Superior temporal gyrus (tissue), 1 donor: ENCODE results near the gene IGSF21.

Experiments used
- DNase-seq: peaks from one replicate; pipeline ENCODE4 v3.0.0-alpha.2; 2016; ENCODE audit errors: extremely low spot score

IGSF21 gene

GRCh38 chr1:18175530-18176377 lies 68.2 kb downstream of the IGSF21 start:
- DNase-seq = no peak

GRCh38 chr1:18176619-18177018 lies 69.0 kb downstream of the IGSF21 start:
- no peak for DNase-seq

- no peak for DNase-seq
These were observed 70.5 kb downstream of the IGSF21 start for GRCh38 chr1:18178111-18178510.

GRCh38 chr1:18179009-18179408 lies 71.4 kb downstream of the IGSF21 start:
- no peak for DNase-seq

DNA sequence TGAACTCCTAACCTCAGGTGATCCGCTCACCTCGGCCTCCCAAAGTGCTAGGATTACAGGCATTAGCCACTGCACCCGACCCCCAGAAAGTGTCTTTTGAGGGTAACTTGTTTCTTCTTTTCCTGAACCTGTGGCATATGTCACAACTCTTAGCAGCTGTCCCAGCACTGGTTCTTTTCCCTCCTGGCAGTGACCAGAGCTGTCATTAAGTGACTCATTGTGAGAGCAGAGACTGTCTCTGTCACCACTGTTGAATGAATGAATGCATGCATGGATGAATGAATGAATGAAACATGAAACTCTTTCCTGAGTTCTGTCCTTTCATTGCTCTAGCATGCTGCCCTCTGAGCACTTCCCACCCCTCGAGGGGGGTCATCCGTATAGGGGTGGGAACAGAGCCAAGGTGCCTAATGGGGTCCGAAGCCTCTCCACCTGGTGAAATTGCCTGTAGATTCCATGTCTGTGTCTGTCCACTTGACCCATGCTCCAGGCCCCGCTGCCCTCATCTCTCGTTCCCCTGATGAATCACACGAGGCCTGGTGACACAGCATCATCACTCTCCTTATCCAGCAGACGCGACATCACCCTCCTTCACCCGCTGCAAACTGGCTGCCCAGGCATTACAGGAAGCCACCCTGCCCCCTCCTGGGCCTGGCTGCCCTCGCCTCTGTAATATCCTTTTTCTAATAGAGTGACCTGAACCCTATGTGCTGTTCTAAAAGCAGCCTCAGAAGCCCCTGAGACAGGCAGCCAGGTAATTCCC lies 75.0 kb downstream of the IGSF21 start:
- DNase-seq = no peak

DNA sequence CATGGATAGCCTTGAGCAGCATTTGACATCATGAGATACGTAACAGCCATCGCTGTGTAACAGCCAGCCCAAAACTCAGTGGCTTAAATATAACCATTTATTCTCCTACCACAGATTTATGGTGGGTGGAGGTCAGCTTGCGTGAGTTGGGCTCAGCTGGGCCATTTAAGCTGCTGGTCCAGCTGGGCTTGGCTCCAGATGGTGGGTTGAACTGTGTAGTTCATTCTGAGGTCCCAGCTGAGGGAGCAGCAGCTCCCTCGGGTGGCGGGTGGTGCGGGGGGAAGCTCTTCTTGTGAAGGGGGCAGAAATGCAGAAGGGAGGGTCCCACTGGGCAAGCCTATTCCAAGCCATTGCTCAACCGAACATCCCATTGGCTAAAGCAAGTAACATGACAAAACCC lies 75.9 kb downstream of the IGSF21 start:
- DNase-seq = no peak

GRCh38 chr1:18187054-18187453 lies 79.5 kb downstream of the IGSF21 start:
- DNase-seq = peak; percentile 27

DNA sequence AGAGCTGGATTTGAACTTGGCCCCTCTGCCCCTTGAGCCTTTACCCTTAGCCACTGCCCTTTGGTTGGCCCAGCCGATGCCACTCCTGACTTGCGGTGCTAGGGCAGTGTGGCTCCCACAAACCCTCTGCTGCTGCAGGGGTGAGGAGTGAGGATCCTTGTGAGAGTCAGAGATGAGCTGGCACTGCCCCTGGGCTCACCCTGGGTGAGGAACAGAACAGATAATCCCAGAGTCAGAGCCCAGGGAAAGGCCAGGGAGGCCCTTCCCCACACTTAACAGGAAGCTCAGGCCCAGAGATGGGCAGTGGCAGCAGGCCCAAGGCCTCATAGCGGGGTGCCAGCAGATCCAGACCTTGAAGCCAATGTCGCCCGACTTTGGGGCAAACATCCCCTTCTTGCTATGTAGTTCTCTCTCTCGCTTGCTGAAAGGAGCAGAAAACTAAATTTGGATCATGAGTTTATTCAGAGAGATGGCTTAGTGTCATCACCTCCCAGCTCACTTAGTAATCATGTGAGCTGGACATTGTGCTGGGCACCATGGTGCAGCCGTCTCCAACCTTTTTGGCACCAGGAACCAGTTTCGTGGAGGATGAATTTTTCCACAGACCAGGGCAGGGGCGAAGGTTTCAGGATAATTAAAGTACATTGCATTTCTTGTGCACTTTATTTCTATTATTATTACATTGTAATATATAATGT lies 81.4 kb downstream of the IGSF21 start:
- no peak for DNase-seq

DNA sequence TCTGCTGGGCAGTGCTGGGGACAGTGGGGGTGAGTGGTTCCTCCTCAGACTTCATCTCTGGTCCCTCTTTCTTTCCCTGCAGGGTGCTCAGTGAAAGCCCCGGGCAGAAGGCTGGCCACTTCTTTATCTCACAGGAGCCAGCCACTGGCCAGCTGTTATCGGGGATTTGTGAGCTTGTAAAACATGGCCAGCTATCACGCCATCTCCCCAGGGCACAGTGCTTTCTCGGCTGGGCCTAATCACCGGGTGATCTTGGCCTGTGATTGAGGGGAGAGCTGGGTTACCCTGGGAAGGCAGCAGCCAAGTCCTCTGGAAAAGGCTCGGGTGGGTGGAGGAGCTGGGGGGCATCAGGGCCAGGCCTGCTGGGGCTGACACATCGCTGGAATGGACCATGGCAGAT lies 83.0 kb downstream of the IGSF21 start:
- no peak for DNase-seq

- DNase-seq = no peak
These were observed 83.4 kb downstream of the IGSF21 start for GRCh38 chr1:18191037-18191436.

- no peak for DNase-seq
These were observed 84.0 kb downstream of the IGSF21 start for GRCh38 chr1:18191481-18192155.

DNA sequence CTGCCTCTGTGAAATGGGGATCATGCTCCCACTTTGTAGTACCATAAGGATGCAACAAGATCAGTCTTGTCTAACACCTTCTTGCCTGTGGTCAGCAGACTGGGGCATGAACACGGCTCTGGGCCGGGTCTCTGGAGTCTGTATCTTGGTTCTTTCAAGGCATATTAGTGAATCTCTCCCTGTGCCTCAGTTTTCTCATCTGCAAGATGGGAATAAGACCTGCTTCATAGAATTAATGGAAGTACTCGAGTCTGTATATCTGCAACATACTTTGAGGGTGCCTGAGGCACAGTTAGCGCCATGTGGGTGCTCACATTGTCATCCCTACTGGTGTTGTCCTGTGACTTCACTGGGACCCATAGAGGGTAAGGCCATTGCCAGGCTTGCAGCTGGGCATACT lies 84.6 kb downstream of the IGSF21 start:
- DNase-seq = no peak

- no peak for DNase-seq
These were observed 85.4 kb downstream of the IGSF21 start for GRCh38 chr1:18192974-18193373.

DNA sequence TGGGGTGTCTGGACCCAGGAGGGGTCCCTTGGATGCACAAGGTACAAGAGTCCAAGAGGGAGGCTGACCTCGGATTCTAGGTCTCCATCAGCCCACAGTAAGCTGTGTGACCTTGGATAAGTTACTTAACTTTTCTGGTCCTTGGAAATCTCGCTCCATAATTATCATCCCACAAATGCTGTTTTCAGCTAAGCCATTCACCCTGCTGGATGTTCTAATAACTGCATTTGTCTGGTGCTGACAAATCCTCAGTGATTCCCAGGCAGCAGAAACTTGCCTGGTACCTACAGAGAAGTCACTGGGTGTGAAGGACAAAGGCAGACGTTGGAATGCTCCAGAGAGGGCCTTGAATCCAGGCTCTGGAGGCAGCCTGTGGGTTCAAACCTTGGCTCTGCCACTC lies 89.7 kb downstream of the IGSF21 start:
- no peak for DNase-seq

DNA sequence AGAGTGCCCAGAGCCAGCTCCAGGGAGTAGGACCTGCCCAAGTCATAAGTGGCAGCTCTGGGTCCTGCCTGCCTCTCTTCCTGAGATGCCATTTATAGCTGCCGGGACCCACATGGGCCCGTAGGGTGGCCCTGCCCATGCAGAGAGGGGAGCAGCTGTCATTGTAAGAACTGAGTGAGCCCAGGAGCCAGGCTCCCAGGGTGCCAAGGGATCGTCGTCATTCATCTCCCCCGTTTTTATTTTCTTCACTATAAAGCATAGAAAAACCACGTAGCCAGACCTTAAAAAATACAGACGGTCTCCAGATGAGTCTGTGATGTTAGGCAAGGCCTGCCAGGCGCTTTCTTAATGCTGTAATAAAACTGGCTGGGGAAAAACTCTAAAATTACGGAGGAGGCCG lies 90.7 kb downstream of the IGSF21 start:
- DNase-seq = peak; percentile 33

DNA sequence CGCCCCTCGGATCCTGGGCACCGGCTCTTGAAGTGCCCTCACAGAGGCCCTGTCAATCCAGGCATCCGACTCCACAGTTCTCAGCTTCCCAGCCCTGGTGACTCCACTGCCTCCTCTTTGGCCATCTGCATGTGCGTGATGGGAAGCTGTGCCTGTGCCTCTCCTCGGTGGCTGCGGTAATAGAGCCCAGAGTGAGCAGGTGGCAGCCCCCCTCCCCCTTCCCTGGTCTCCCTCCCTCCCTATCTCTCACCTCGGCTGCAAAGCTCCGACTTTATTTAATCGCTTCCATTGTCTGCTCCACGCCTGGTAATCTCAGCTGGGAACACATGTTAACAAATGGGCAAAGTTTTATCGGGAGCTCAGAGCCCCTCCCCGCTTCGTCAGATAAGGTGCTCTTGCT lies 91.9 kb downstream of the IGSF21 start:
- DNase-seq = no peak

DNA sequence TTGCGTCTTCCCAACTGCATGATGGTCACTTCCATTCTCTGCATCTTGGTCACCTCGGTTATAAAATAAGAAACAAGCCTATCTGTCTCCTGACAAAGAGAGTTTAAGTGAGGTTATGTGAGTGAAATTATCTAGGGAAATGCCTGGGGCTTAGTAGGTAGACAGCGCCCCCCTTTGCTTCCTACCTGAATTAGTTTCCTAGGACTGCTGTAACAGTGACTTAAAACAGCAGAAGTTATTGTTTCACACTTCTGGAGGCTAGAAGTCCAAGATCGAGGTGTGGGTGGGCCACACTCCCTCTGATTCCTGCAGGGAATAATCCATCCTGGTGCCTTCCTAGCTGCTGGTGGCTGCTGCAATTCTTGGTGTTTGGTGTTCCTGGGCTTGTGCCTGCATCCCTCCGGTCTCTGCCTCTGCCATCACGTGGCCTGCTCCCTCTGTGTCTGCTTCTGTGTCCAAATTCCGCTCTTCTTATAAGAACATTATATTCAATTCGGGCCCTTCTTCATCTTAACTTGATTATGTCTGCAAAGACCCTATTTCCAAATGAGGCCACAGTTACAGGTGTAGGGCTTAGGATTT lies 92.6 kb downstream of the IGSF21 start:
- peak; percentile 64 for DNase-seq

- no peak for DNase-seq
These were observed 93.3 kb downstream of the IGSF21 start for GRCh38 chr1:18200918-18201317.

DNA sequence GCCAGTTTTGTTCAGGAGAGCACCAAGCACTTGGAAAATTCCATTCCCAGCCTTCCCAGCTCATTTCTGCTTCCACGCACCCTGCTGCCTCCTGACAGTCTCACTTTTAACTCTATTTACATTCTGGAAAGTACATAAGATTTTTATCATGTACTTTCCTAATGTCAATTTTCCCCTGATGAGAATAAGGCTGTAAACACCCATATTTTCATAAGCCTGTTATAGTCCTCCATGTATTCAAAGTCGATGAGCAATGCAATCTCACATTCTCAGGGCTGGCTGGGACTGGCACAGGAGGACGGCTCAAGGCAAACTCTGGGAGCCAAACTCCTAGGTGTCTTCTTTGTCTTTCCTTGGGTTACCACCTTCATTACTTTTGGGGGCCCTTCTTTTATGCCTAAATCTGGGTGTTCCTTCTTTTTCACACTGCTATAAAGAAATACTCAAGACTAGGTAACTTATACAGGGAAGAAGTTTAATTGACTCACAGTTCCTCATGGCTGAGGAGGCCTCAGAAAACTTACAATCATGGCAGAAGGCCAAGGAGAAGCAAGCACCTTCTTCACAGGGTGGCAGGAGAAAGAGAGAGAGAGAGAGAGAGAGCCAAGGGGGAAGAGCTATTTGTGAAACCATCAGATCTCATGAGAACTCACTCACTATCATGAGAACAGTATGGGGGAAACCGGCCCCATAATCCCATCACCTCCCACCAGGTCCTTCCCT lies 94.6 kb downstream of the IGSF21 start:
- DNase-seq = no peak

GRCh38 chr1:18203645-18204044 lies 96.0 kb downstream of the IGSF21 start:
- DNase-seq = no peak

DNA sequence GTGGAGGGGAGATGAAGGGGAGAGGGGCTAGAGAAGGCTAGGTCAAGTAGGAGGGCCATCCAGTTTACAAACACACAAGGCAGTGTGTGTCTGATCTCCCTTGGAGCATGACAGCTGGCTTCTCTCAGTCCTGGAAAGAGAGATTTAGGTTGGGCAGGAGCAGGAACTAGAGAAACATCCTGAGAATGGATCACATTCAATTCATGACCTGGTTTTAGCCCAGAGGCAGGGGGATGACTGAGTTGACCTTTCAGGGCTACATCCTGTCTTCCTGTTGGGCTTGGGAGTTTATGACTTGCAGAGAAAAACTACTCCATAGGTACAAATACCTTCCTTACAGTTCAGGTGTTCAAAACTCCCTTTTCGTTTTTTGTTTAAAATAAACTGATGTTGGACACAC lies 97.0 kb downstream of the IGSF21 start:
- DNase-seq = no peak
